HL-60 (cell line): ENCODE measurements around the gene TSPAN18.

Source experiments
- DNase-seq, 2 experiments: peaks; one replicate each; pipeline ENCODE4 v3.0.0-alpha.2; 2010 to 2020; ENCODE audit warnings: low read depth in 1 of 2, low spot score in 1 of 2
- H3K27ac ChIP-seq: fragments of 250-450 bp; sonication (Bioruptor Pico); replicated peaks from 2 replicates; pipeline ENCODE4 v1.5.1; 2020; ENCODE audit warnings: mild to moderate bottlenecking, moderate library complexity
- H3K27me3 ChIP-seq: fragments of 250-450 bp; sonication (Bioruptor Pico); 2 replicates; pipeline ENCODE4 v1.5.1; 2021; ENCODE audit warnings: mild to moderate bottlenecking, moderate library complexity; ENCODE audit not compliant: insufficient read depth, poor library complexity, severe bottlenecking
- H3K4me3 ChIP-seq: replicated peaks from 2 replicates; pipeline ENCODE4 v1.5.1; 2011; ENCODE audit warnings: mild to moderate bottlenecking, control low read depth, low read length; ENCODE audit not compliant: insufficient read depth
- CTCF ChIP-seq: IDR thresholded peaks from one replicate; pipeline ENCODE4 v1.5.1; 2011; ENCODE audit warnings: low read length, control low read depth, inconsistent platforms; ENCODE audit not compliant: insufficient read depth
- GABPA ChIP-seq: IDR thresholded peaks from 2 replicates; pipeline ENCODE4 v1.6.1; 2012; ENCODE audit warnings: low read depth
- POLR2AphosphoS5 ChIP-seq: IDR thresholded peaks from 2 replicates; pipeline ENCODE4 v1.6.1; 2012; ENCODE audit warnings: low read depth
- REST ChIP-seq: IDR thresholded peaks from 2 replicates; pipeline ENCODE4 v1.6.1; 2012; ENCODE audit warnings: low read depth; ENCODE audit not compliant: insufficient replicate concordance
- SPI1 ChIP-seq: IDR thresholded peaks from 2 replicates; pipeline ENCODE4 v1.6.1; 2012; ENCODE audit warnings: low read depth, mild to moderate bottlenecking, borderline replicate concordance

The TSPAN18 gene

GRCh38 chr11:44835296-44835695, 108.5 kb downstream of the TSPAN18 start:
- TF ChIP-seq GABPA (no peak), POLR2AphosphoS5 (no peak), CTCF (no peak), SPI1 (no peak), REST (no peak)
- Histone ChIP-seq H3K27ac (no peak overlapping the region), H3K4me3 (no peak overlapping the region), H3K27me3 (peaks cover 3% of the 10 kb centered on the region)
- no peak for DNase-seq

- Histone ChIP-seq H3K27me3 (peaks cover 3% of the 10 kb centered on the region), H3K4me3 (no peak overlapping the region), H3K27ac (no peak overlapping the region)
- no peak for TF ChIP-seq REST
- TF ChIP-seq CTCF, result no peak
- no peak for TF ChIP-seq GABPA
- DNase-seq, result no peak
Observed at GRCh38 chr11:44835938-44836337, 109.2 kb downstream of the TSPAN18 start.

GRCh38 chr11:44837661-44838060, 110.9 kb downstream of the TSPAN18 start:
- peaks cover 3% of the 10 kb centered on the region for H3K27me3 ChIP-seq
- DNase-seq, result no peak
- no peak overlapping the region for H3K4me3 ChIP-seq
- no peak overlapping the region for H3K27ac ChIP-seq
- no peak for TF ChIP-seq POLR2AphosphoS5
- TF ChIP-seq SPI1, result no peak
- no peak for TF ChIP-seq REST
- TF ChIP-seq GABPA, result no peak
- no peak for TF ChIP-seq CTCF
